ENCODE results near the gene CCDC167. TPM values are rescaled to one million over a fixed set of nuclear protein-coding genes. Genes with fewer than 3 reads are reported as not detected.

The CCDC167 gene
- total RNA-seq, 2 donors from 2014 or later = 7.6 to 10.9 TPM

DNA sequence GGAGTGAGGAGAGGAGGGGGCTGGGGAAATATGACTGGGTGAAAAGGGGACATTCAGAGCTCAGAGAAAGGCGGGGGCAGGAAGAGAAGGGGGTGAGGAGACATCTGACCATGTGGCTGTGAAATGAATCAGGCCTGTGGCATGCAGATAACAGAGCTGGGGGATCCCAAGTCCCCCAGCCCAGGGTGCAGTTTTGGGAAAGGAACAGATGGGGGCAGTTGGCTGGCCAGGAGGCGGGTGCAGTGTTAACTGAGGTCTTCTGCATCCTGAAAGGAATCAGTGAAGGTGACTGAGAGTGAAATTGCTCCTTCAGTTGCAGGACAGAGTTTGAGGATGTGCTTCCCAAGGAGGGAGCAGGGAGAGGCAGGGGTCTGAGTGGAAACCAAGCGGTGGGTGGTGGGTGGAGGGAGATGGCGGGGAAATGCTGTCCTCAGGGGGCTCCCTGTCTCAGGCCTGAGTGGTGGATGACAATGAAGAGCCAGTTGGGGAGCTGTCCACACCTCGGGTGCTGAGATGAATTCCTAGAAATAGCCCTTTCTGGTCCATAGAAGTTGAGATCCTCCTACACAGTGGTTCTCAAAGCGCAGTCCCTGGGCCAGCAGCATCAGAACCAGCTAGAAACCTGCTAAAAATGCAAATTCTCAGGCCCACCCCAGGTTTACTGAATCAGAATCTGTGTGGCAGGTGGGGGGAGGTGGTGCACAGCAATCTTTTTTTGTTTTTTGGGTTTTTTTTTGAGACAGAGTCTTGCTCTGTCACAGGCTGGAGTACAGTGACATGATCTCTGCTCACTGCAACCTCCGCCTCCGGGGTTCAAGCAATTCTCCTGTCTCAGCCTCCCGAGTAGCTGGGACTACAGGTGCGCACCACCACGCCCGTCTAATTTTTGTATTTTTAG is 26.0 kb upstream of the CCDC167 start:
- Histone ChIP-seq H3K36me3 (replicated peaks in 1 of 2; ENCODE audit: insufficient read depth in 1 of 2, low read depth in 2 of 2) (no peaks in the 10 kb centered on the region), H3K4me1 (no peaks in the 10 kb centered on the region), H3K4me3 (no peak overlapping the region), H3K27me3 (no peaks in the 10 kb centered on the region), H3K9me3 (no peaks in the 10 kb centered on the region), H3K27ac (no peak overlapping the region)
- ATAC-seq (no peak), DNase-seq (no peak)
- intact Hi-C loops (cut with DNase I) = no loop called here
- WGBS, 2 donors = 69 to 71% methylated on average over 12 of the region's 12 CpGs
- TF ChIP-seq, protein P1, sequence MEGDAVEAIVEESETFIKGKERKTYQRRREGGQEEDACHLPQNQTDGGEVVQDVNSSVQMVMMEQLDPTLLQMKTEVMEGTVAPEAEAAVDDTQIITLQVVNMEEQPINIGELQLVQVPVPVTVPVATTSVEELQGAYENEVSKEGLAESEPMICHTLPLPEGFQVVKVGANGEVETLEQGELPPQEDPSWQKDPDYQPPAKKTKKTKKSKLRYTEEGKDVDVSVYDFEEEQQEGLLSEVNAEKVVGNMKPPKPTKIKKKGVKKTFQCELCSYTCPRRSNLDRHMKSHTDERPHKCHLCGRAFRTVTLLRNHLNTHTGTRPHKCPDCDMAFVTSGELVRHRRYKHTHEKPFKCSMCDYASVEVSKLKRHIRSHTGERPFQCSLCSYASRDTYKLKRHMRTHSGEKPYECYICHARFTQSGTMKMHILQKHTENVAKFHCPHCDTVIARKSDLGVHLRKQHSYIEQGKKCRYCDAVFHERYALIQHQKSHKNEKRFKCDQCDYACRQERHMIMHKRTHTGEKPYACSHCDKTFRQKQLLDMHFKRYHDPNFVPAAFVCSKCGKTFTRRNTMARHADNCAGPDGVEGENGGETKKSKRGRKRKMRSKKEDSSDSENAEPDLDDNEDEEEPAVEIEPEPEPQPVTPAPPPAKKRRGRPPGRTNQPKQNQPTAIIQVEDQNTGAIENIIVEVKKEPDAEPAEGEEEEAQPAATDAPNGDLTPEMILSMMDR (IDR thresholded peaks at IDR 0.05) = no peak
- no peak for TF ChIP-seq POLR2A (IDR thresholded peaks at IDR 0.05)

DNA sequence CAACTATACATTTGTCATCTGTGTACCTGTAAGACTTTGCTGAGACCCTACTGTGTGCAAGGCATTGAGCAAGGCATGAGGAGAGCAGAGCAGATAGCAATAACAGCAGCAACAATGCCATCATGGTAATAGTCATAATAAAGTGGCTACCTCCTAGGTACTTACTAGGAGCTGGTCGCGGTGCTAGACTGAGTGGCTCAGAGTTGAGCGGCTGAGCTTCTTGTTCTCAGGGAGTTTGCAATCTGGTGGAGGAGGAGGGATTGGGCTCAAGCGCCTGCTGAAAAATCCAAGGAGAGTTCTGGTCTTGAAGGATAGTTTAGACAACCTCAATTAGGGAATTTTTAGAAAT is 25.3 kb upstream of the CCDC167 start:
- no peaks in the 10 kb centered on the region for H3K9me3 ChIP-seq
- no peak overlapping the region for H3K4me3 ChIP-seq
- no peaks in the 10 kb centered on the region for H3K36me3 ChIP-seq (replicated peaks in 1 of 2; ENCODE audit: insufficient read depth in 1 of 2, low read depth in 2 of 2)
- DNase-seq = no peak
- H3K4me1 ChIP-seq = no peaks in the 10 kb centered on the region
- 79 to 91% methylated on average over 4 of the region's 4 CpGs for WGBS, 2 donors
- TF ChIP-seq, protein P1 (IDR thresholded peaks at IDR 0.05) = no peak
- TF ChIP-seq POLR2A (IDR thresholded peaks at IDR 0.05) = no peak
- intact Hi-C loops (cut with DNase I) = no loop called here
- H3K27ac ChIP-seq = no peak overlapping the region
- no peak for ATAC-seq
- no peaks in the 10 kb centered on the region for H3K27me3 ChIP-seq

GRCh38 chr6:37524025-37524969 is 24.6 kb upstream of the CCDC167 start:
- ATAC-seq (no peak), DNase-seq (no peak)
- no peak for TF ChIP-seq POLR2A (IDR thresholded peaks at IDR 0.05)
- TF ChIP-seq, protein P1 (IDR thresholded peaks at IDR 0.05) = no peak
- H3K4me3 ChIP-seq = no peak overlapping the region
- no peaks in the 10 kb centered on the region for H3K9me3 ChIP-seq
- H3K36me3 ChIP-seq (replicated peaks in 1 of 2; ENCODE audit: insufficient read depth in 1 of 2, low read depth in 2 of 2) = no peaks in the 10 kb centered on the region
- 65 to 66% methylated on average over 17 to 19 of the region's 19 CpGs for WGBS, 2 donors
- no peak overlapping the region for H3K27ac ChIP-seq
- no peaks in the 10 kb centered on the region for H3K27me3 ChIP-seq
- intact Hi-C loops (cut with DNase I) = no loop called here
- no peaks in the 10 kb centered on the region for H3K4me1 ChIP-seq

DNA sequence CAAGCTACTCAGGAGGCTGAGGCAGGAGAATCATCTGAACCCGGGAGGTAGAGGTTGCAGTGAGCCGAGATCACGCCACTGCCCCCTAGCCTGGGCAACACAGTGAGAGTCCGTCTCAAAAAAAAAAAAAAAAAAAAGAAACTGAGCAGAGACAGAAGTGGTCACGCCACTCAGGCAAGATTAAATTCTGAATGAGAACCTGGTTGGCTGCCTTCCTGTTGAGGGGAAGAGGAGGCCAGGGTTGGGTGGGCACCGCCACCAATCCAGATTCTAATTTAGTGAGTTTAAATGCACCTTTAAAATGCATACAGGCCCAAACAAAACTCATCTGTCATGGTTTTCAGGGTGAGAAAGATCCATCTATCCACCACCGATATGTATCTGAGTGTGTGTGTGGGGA is 23.7 kb upstream of the CCDC167 start:
- Histone ChIP-seq H3K27ac (no peak overlapping the region), H3K27me3 (no peaks in the 10 kb centered on the region), H3K9me3 (no peaks in the 10 kb centered on the region), H3K36me3 (replicated peaks in 1 of 2; ENCODE audit: insufficient read depth in 1 of 2, low read depth in 2 of 2) (no peaks in the 10 kb centered on the region), H3K4me1 (no peaks in the 10 kb centered on the region), H3K4me3 (no peak overlapping the region)
- DNase-seq = no peak
- 65 to 77% methylated on average over 7 of the region's 7 CpGs for WGBS, 2 donors
- ATAC-seq = no peak
- TF ChIP-seq, protein P1 (IDR thresholded peaks at IDR 0.05) = no peak
- TF ChIP-seq POLR2A (IDR thresholded peaks at IDR 0.05) = no peak
- intact Hi-C loops (cut with DNase I) = no loop called here
